ENCODE data around the gene NUDT7.

Gene NUDT7

DNA sequence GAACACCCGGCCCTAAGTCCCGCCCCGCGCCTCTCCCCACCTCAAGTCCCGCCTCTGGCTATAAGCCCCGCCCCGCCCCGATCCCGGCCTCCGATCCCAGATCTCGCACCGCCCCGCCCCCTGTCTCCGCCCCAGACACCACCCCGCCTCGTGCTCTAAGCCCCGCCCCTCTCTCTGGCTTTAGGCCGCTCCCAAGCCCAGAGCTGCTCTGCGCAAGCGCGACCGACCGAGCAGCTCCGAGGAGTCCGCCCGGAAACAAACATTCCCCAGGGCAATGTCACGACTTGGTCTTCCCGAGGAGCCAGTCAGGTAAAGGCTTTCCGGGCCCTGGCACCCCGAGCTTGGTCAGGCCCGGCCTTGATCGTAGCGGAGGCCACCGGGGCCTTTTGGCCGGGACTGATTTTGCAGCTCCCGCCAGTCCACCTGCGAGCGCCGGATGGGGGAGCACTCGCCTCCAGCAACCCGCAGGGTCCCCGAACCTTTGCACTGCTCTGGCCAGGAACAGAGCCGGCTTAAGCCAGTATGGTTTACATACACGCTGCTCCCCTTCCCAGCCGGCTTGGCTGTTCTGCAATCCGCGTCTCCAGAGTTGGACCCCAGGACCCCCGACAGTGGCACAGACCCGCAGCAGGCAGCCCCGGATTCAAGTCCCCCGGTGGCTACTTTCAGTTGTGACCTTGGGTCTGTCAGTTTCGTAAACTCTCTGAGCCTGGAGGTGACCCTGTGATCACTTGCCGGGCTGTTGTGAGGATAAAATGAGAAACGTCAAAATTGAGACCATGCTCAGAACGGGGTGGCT lies at the start of gene NUDT7 (continued):
- TF ChIP-seq HIC1 (tag by site-specific recombination; IDR thresholded peaks at IDR 0.05), result no peak
- TF ChIP-seq, protein P1, sequence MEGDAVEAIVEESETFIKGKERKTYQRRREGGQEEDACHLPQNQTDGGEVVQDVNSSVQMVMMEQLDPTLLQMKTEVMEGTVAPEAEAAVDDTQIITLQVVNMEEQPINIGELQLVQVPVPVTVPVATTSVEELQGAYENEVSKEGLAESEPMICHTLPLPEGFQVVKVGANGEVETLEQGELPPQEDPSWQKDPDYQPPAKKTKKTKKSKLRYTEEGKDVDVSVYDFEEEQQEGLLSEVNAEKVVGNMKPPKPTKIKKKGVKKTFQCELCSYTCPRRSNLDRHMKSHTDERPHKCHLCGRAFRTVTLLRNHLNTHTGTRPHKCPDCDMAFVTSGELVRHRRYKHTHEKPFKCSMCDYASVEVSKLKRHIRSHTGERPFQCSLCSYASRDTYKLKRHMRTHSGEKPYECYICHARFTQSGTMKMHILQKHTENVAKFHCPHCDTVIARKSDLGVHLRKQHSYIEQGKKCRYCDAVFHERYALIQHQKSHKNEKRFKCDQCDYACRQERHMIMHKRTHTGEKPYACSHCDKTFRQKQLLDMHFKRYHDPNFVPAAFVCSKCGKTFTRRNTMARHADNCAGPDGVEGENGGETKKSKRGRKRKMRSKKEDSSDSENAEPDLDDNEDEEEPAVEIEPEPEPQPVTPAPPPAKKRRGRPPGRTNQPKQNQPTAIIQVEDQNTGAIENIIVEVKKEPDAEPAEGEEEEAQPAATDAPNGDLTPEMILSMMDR (tag by site-specific recombination; IDR thresholded peaks at IDR 0.05), result peak; percentile 85
- TF ChIP-seq ZNF660 (tag by site-specific recombination; IDR thresholded peaks at IDR 0.05), result no peak
- TF ChIP-seq ZNF776 (tag by site-specific recombination; IDR thresholded peaks at IDR 0.05; ENCODE audit: borderline replicate concordance), result no peak
- TF ChIP-seq PRDM2 (tag by site-specific recombination; IDR thresholded peaks at IDR 0.05; ENCODE audit: borderline replicate concordance), result no peak
- no peak for TF ChIP-seq ZNF366 (tag by site-specific recombination; conservative IDR thresholded peaks at IDR 0.05)
- TF ChIP-seq BCL11A (tag by site-specific recombination; IDR thresholded peaks at IDR 0.05; ENCODE audit: low read depth), result no peak
- TF ChIP-seq, protein P2, sequence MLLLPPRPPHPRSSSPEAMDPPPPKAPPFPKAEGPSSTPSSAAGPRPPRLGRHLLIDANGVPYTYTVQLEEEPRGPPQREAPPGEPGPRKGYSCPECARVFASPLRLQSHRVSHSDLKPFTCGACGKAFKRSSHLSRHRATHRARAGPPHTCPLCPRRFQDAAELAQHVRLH (tag by site-specific recombination; IDR thresholded peaks at IDR 0.05), result no peak
- TF ChIP-seq ZNF610 (tag by site-specific recombination; IDR thresholded peaks at IDR 0.05; ENCODE audit: borderline replicate concordance), result 0 out of 2 replicates have a peak, but pooled peaks have one; percentile 22
- TF ChIP-seq ZNF501 (tag by site-specific recombination; IDR thresholded peaks at IDR 0.05), result no peak
- TF ChIP-seq, protein P3, sequence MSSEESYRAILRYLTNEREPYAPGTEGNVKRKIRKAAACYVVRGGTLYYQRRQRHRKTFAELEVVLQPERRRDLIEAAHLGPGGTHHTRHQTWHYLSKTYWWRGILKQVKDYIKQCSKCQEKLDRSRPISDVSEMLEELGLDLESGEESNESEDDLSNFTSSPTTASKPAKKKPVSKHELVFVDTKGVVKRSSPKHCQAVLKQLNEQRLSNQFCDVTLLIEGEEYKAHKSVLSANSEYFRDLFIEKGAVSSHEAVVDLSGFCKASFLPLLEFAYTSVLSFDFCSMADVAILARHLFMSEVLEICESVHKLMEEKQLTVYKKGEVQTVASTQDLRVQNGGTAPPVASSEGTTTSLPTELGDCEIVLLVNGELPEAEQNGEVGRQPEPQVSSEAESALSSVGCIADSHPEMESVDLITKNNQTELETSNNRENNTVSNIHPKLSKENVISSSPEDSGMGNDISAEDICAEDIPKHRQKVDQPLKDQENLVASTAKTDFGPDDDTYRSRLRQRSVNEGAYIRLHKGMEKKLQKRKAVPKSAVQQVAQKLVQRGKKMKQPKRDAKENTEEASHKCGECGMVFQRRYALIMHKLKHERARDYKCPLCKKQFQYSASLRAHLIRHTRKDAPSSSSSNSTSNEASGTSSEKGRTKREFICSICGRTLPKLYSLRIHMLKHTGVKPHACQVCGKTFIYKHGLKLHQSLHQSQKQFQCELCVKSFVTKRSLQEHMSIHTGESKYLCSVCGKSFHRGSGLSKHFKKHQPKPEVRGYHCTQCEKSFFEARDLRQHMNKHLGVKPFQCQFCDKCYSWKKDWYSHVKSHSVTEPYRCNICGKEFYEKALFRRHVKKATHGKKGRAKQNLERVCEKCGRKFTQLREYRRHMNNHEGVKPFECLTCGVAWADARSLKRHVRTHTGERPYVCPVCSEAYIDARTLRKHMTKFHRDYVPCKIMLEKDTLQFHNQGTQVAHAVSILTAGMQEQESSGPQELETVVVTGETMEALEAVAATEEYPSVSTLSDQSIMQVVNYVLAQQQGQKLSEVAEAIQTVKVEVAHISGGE (tag by site-specific recombination; conservative IDR thresholded peaks at IDR 0.05; ENCODE audit: low read depth), result peak; percentile 78
- peak; percentile 92 for TF ChIP-seq RBAK (tag by site-specific recombination; IDR thresholded peaks at IDR 0.05)
- no peak for TF ChIP-seq ZNF133 (tag by site-specific recombination; IDR thresholded peaks at IDR 0.05)
- no peak for TF ChIP-seq ZBTB48 (tag by site-specific recombination; IDR thresholded peaks at IDR 0.05)
- TF ChIP-seq HOXA7 (CRISPR knock-in tag; IDR thresholded peaks at IDR 0.05; ENCODE audit: borderline replicate concordance), result no peak
- TF ChIP-seq ZNF529 (tag by site-specific recombination; IDR thresholded peaks at IDR 0.05; ENCODE audit: insufficient replicate concordance), result no peak
- TF ChIP-seq ZNF169 (tag by site-specific recombination; IDR thresholded peaks at IDR 0.05), result no peak
- TF ChIP-seq ZNF423 (tag by site-specific recombination; IDR thresholded peaks at IDR 0.05), result no peak
- no peak for TF ChIP-seq ZNF10 (tag by site-specific recombination; IDR thresholded peaks at IDR 0.05)
- no peak for TF ChIP-seq BCL6B (tag by site-specific recombination; IDR thresholded peaks at IDR 0.05)
- no peak for TF ChIP-seq ZNF23 (tag by site-specific recombination; IDR thresholded peaks at IDR 0.05; ENCODE audit: borderline replicate concordance)

Data from HEK293 (cell line).